HepG2 (cell line): Measurements from ENCODE around the gene RNPC3.

ENCODE experiments used
- CTCF ChIP-seq: sonication (generic); formaldehyde crosslinking; IDR thresholded peaks from 2 replicates; pipeline ENCODE4 v1.5.0; 2020; ENCODE audit warnings: mild to moderate bottlenecking, missing genetic modification reagents, moderate library complexity
- ELF4 ChIP-seq: sonication (generic); formaldehyde crosslinking; IDR thresholded peaks from 2 replicates; pipeline ENCODE4 v1.5.0; 2020; ENCODE audit warnings: missing genetic modification reagents, mild to moderate bottlenecking, moderate library complexity, borderline replicate concordance
- MTA3 ChIP-seq: sonication (generic); formaldehyde crosslinking; IDR thresholded peaks from 2 replicates; pipeline ENCODE4 v1.4.0; 2020; ENCODE audit warnings: missing genetic modification reagents
- NCOA5 ChIP-seq: sonication (generic); formaldehyde crosslinking; IDR thresholded peaks from 2 replicates; pipeline ENCODE4 v1.4.0; 2020; ENCODE audit warnings: missing genetic modification reagents
- SIX1 ChIP-seq: sonication (generic); formaldehyde crosslinking; IDR thresholded peaks from 2 replicates; pipeline ENCODE4 v1.4.0; 2020; ENCODE audit warnings: missing genetic modification reagents, borderline replicate concordance
- SUZ12 ChIP-seq: fragments of 150-350 bp; IDR thresholded peaks from 2 replicates; pipeline ENCODE4 v1.6.1; 2014; ENCODE audit warnings: low read depth, low read length
- TCF7 ChIP-seq: sonication (generic); IDR thresholded peaks from 2 replicates; pipeline ENCODE4 v1.6.1; 2016; ENCODE audit warnings: antibody characterized with exemption, low read depth
- ZHX2 ChIP-seq, 2 experiments: sonication (generic) in 1 of 2; formaldehyde crosslinking in 1 of 2; IDR thresholded peaks; 2 replicates each; pipeline versions ENCODE4 v1.6.1 to v1.9.0; 2014 to 2022; ENCODE audit warnings: antibody characterized with exemption in 1 of 2, borderline replicate concordance in 1 of 2, inconsistent platforms in 1 of 2, low read depth in 1 of 2, missing genetic modification reagents in 1 of 2
- ZZZ3 ChIP-seq: sonication (generic); formaldehyde crosslinking; IDR thresholded peaks from 2 replicates; pipeline ENCODE4 v1.4.0; 2020; ENCODE audit warnings: missing genetic modification reagents, mild to moderate bottlenecking, borderline replicate concordance
- TF ChIP-seq, protein P1 (sequence below): sonication (generic); formaldehyde crosslinking; IDR thresholded peaks from 2 replicates; pipeline ENCODE4 v1.5.0; 2020; ENCODE audit warnings: missing genetic modification reagents
- TF ChIP-seq, protein P2 (sequence below): IDR thresholded peaks from 2 replicates; pipeline ENCODE4 v1.6.1; 2016; ENCODE audit warnings: low read depth, control low read depth

- TF ChIP-seq TCF7: no peak
- TF ChIP-seq ZHX2 (IDR thresholded peaks at IDR 0.05; ENCODE audit: low read depth): no peak
- no peak for TF ChIP-seq ZHX2 (CRISPR knock-in tag; IDR thresholded peaks at IDR 0.05; ENCODE audit: borderline replicate concordance)
- TF ChIP-seq, protein P1, sequence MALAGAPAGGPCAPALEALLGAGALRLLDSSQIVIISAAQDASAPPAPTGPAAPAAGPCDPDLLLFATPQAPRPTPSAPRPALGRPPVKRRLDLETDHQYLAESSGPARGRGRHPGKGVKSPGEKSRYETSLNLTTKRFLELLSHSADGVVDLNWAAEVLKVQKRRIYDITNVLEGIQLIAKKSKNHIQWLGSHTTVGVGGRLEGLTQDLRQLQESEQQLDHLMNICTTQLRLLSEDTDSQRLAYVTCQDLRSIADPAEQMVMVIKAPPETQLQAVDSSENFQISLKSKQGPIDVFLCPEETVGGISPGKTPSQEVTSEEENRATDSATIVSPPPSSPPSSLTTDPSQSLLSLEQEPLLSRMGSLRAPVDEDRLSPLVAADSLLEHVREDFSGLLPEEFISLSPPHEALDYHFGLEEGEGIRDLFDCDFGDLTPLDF (CRISPR knock-in tag): no peak
- TF ChIP-seq CTCF (CRISPR knock-in tag): no peak
- TF ChIP-seq, protein P2, sequence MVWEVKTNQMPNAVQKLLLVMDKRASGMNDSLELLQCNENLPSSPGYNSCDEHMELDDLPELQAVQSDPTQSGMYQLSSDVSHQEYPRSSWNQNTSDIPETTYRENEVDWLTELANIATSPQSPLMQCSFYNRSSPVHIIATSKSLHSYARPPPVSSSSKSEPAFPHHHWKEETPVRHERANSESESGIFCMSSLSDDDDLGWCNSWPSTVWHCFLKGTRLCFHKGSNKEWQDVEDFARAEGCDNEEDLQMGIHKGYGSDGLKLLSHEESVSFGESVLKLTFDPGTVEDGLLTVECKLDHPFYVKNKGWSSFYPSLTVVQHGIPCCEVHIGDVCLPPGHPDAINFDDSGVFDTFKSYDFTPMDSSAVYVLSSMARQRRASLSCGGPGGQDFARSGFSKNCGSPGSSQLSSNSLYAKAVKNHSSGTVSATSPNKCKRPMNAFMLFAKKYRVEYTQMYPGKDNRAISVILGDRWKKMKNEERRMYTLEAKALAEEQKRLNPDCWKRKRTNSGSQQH (CRISPR knock-in tag): no peak
- TF ChIP-seq ELF4 (CRISPR knock-in tag): no peak
- no peak for TF ChIP-seq SUZ12
- TF ChIP-seq NCOA5 (CRISPR knock-in tag): no peak
- TF ChIP-seq SIX1: no peak
- no peak for TF ChIP-seq ZZZ3 (CRISPR knock-in tag)
- TF ChIP-seq MTA3: no peak
These were observed 29.4 kb upstream of the RNPC3 start for GRCh38 chr1:103496014-103496635.
